Keratinocyte (primary cell): ENCODE results near the gene LDHB. TPM values are rescaled to one million over a fixed set of nuclear protein-coding genes. Genes with fewer than 3 reads are reported as not detected.

Experiments
- DNase-seq: peaks from one replicate; pipeline ENCODE4 v3.0.0-alpha.2; 2011; ENCODE audit warnings: low read depth, missing footprints, low spot score
- FAIRE-seq: peaks from 2 replicates; lab custom pipeline; 2011; peaks lifted over from hg19 to GRCh38; lab: Jason Lieb, UNC
- H2AFZ ChIP-seq: 2 replicates; pipeline ENCODE4 v1.6.0; 2012; ENCODE audit warnings: low read length, control low read depth, inconsistent platforms; ENCODE audit not compliant: control insufficient read depth
- H3K27ac ChIP-seq: 2 replicates; pipeline ENCODE4 v1.5.1; 2011; ENCODE audit warnings: low read length; ENCODE audit not compliant: control insufficient read depth, insufficient read depth
- H3K27me3 ChIP-seq: 3 replicates; pipeline ENCODE4 v1.6.0; 2011; ENCODE audit warnings: low read length; ENCODE audit not compliant: control insufficient read depth, insufficient read depth; ENCODE audit errors: extremely low read depth
- H3K36me3 ChIP-seq, 2 experiments: 2 replicates in 1 of 2; 3 replicates in 1 of 2; pipeline ENCODE4 v1.5.1; 2011; ENCODE audit warnings: low read length in 2 of 2, mild to moderate bottlenecking in 1 of 2; ENCODE audit not compliant: control insufficient read depth in 2 of 2, insufficient read depth in 2 of 2; ENCODE audit errors: extremely low read depth in 1 of 2
- H3K4me1 ChIP-seq: 3 replicates; pipeline ENCODE4 v1.5.1; 2011; ENCODE audit warnings: low read length; ENCODE audit not compliant: control insufficient read depth, insufficient read depth; ENCODE audit errors: extremely low read depth
- H3K4me2 ChIP-seq: 3 replicates; pipeline ENCODE4 v1.6.0; 2011; ENCODE audit warnings: low read depth, low read length; ENCODE audit not compliant: control insufficient read depth, insufficient read depth; ENCODE audit errors: extremely low read depth
- H3K4me3 ChIP-seq, 3 experiments: fragments of 200-600 bp in 1 of 3; sonication (generic) in 1 of 3; 2 replicates in 2 of 3; 3 replicates in 1 of 3; pipeline ENCODE4 v1.5.1; 2011 to 2016; ENCODE audit warnings: low read length in 3 of 3, mild to moderate bottlenecking in 3 of 3, control low read depth in 2 of 3, inconsistent platforms in 1 of 3, low read depth in 1 of 3, mixed read lengths in 1 of 3, mixed run types in 1 of 3, moderate library complexity in 1 of 3; ENCODE audit not compliant: control insufficient read depth in 2 of 3, insufficient read depth in 2 of 3; ENCODE audit errors: extremely low read depth in 1 of 3
- H3K79me2 ChIP-seq: 2 replicates; pipeline ENCODE4 v1.6.0; 2012; ENCODE audit warnings: low read length; ENCODE audit not compliant: control insufficient read depth, insufficient read depth
- H3K9ac ChIP-seq: 3 replicates; pipeline ENCODE4 v1.6.0; 2011; ENCODE audit warnings: low read length; ENCODE audit not compliant: control insufficient read depth, insufficient read depth; ENCODE audit errors: extremely low read depth
- H3K9me1 ChIP-seq: 3 replicates; pipeline ENCODE4 v1.6.0; 2011; ENCODE audit warnings: low read length; ENCODE audit not compliant: control insufficient read depth, insufficient read depth; ENCODE audit errors: extremely low read depth
- H3K9me3 ChIP-seq: 2 replicates; pipeline ENCODE4 v1.5.1; 2012; ENCODE audit warnings: low read depth, low read length; ENCODE audit not compliant: control insufficient read depth
- H4K20me1 ChIP-seq: 3 replicates; pipeline ENCODE4 v1.6.0; 2011; ENCODE audit warnings: low read length; ENCODE audit not compliant: control insufficient read depth, insufficient read depth; ENCODE audit errors: extremely low read depth
- EZH2 ChIP-seq: IDR thresholded peaks from one replicate; pipeline ENCODE4 v1.6.1; 2012; ENCODE audit warnings: inconsistent platforms, mild to moderate bottlenecking, low read length, moderate library complexity
- dilution Hi-C: fragments of 300-500 bp; cut with MboI; formaldehyde crosslinking; loops from one replicate; pipeline ENCODE4 v1.7.0; 2020; ENCODE audit warnings: low sequenced_read_pairs; ENCODE audit not compliant: extremely low pct_ligation_motif_present
- polyA plus RNA-seq, 5 experiments: library from polyadenylated mRNA; depleted of rRNA in 3 of 5; stranded (reverse) in 3 of 5; stranded (forward) in 1 of 5; unstranded in 1 of 5; fragments of >200 nt; gene quantifications; 1 replicate in 1 of 5; 2 replicates in 3 of 5; 3 replicates in 1 of 5; pipeline versions ENCODE4 v1.2.1 to v1.2.3, GENCODE V29; 2011 to 2012; ENCODE audit warnings: missing spikeins in 2 of 5, low read depth in 1 of 5, low replicate concordance in 1 of 5
- TF ChIP-seq, protein P1 (sequence below), 3 experiments: IDR thresholded peaks in 1 of 3; conservative IDR thresholded peaks in 1 of 3; optimal IDR thresholded peaks in 1 of 3; 2 replicates in 2 of 3; 3 replicates in 1 of 3; pipeline versions ENCODE3 to v1.5.1; 2011; ENCODE audit warnings: low read length in 3 of 3, mild to moderate bottlenecking in 3 of 3, moderate library complexity in 2 of 3, control low read depth in 1 of 3, inconsistent platforms in 1 of 3; ENCODE audit not compliant: insufficient read depth in 2 of 3; ENCODE audit errors: extremely low read depth in 1 of 3

Gene LDHB
- polyA plus RNA-seq, 1 donor (not counting 4 experiments of a cell fraction or from before 2014, with no cell fraction given): 1,063 TPM

DNA sequence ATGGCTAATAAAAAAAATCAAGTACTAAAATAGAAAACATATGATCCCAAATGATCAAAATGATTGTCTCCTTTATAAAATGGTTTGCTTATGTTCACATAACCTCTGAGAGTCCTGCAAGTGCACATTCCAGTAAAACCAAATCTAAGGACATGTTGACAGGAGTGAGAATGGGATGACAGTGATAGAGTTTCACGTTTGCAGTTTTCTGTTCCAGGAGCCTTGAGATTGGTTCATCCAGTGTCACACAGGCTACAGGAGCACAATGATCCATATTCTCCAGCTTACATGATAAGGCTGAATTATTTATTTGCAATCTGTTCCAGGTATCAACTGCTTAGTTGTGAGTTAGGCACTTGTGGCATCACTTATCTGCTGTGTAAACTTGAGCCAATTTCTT lies 51.5 kb downstream of the LDHB start:
- Histone ChIP-seq H3K27me3 (peaks cover 3% of the 10 kb centered on the region), H4K20me1 (no peaks in the 10 kb centered on the region), H3K4me1 (no peaks in the 10 kb centered on the region), H3K79me2 (no peaks in the 10 kb centered on the region), H3K4me3 (no peak overlapping the region), H3K4me2 (no peak overlapping the region), H3K27ac (no peak overlapping the region), H3K9me3 (no peaks in the 10 kb centered on the region), H3K9me1 (no peaks in the 10 kb centered on the region), H2AFZ (no peak overlapping the region), H3K36me3 (no peaks in the 10 kb centered on the region), H3K9ac (no peak overlapping the region)
- DNase-seq (no peak), FAIRE-seq (no peak)
- TF ChIP-seq EZH2: no peak
- TF ChIP-seq, protein P1, sequence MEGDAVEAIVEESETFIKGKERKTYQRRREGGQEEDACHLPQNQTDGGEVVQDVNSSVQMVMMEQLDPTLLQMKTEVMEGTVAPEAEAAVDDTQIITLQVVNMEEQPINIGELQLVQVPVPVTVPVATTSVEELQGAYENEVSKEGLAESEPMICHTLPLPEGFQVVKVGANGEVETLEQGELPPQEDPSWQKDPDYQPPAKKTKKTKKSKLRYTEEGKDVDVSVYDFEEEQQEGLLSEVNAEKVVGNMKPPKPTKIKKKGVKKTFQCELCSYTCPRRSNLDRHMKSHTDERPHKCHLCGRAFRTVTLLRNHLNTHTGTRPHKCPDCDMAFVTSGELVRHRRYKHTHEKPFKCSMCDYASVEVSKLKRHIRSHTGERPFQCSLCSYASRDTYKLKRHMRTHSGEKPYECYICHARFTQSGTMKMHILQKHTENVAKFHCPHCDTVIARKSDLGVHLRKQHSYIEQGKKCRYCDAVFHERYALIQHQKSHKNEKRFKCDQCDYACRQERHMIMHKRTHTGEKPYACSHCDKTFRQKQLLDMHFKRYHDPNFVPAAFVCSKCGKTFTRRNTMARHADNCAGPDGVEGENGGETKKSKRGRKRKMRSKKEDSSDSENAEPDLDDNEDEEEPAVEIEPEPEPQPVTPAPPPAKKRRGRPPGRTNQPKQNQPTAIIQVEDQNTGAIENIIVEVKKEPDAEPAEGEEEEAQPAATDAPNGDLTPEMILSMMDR (optimal IDR thresholded peaks at IDR 0.05 in 1 of 3, IDR thresholded peaks at IDR 0.05 in 1 of 3, conservative IDR thresholded peaks at IDR 0.05 in 1 of 3; ENCODE audit: extremely low read depth in 1 of 3, insufficient read depth in 2 of 3, low read length in 3 of 3): no peak
- dilution Hi-C loops: no loop called here

- no peak within 1 kb of the TSS for H2AFZ ChIP-seq
- peaks cover 3% of the 10 kb centered on the region for H3K27me3 ChIP-seq
- dilution Hi-C loops: no loop called here
- FAIRE-seq (no peak), DNase-seq (no peak)
- no peaks in the 10 kb centered on the region for H3K36me3 ChIP-seq
- no peak for TF ChIP-seq EZH2
- TF ChIP-seq, protein P1 (optimal IDR thresholded peaks at IDR 0.05 in 1 of 3, IDR thresholded peaks at IDR 0.05 in 1 of 3, conservative IDR thresholded peaks at IDR 0.05 in 1 of 3; ENCODE audit: extremely low read depth in 1 of 3, insufficient read depth in 2 of 3, low read length in 3 of 3): no peak
- H3K9ac ChIP-seq: no peak within 1 kb of the TSS
- H3K27ac ChIP-seq: no peak within 1 kb of the TSS
- H3K9me1 ChIP-seq: no peaks in the 10 kb centered on the region
- H3K79me2 ChIP-seq: no peaks in the 10 kb centered on the region
- no peaks in the 10 kb centered on the region for H4K20me1 ChIP-seq
- no peaks in the 10 kb centered on the region for H3K9me3 ChIP-seq
- no peak within 1 kb of the TSS for H3K4me2 ChIP-seq
- no peak within 1 kb of the TSS for H3K4me3 ChIP-seq
- no peaks in the 10 kb centered on the region for H3K4me1 ChIP-seq
Measured at GRCh38 chr12:21604245-21605101, 53.2 kb downstream of the LDHB start, which contains the start of gene GYS2. Gene GYS2, minus strand, starts transcription at chr12:21604847. Its CDS starts 255 bp downstream, at chr12:21604592.
